ENCODE measurements around the gene OR4X1. TPM values are rescaled to one million over a fixed set of nuclear protein-coding genes. Genes with fewer than 3 reads are reported as not detected.

OR4X1 gene
- total RNA-seq = not detected in 2 replicates

GRCh38 chr11:48263423-48263911 lies at the start of gene OR4X1:
Gene OR4X1 (plus strand): TSS chr11:48263861. CDS start chr11:48263861, 0 bp downstream.

GRCh38 chr11:48216510-48216909 lies 47.2 kb upstream of the OR4X1 start, which contains the start of gene OR4B1:
Gene OR4B1 (plus strand): TSS chr11:48216810. CDS start chr11:48216810, 0 bp downstream.

GRCh38 chr11:48244804-48245203 lies 18.9 kb upstream of the OR4X1 start, which contains the start of gene OR4X2:
Gene OR4X2 (plus strand): TSS chr11:48245104. CDS start chr11:48245104, 0 bp downstream.

GRCh38 chr11:48305923-48306322 lies 42.3 kb downstream of the OR4X1 start, which contains the start of gene OR4S1:
Gene OR4S1 (plus strand): TSS chr11:48306223. CDS start chr11:48306223, 0 bp downstream.

Other genes starting within 250 kb of the OR4X1 start
- gene OR4B1, start 47.1 kb upstream of the OR4X1 start, total RNA-seq = not detected in 2 replicates
- not detected in 2 replicates for gene OR4X2, start 18.8 kb upstream of the OR4X1 start, total RNA-seq
- gene OR4S1, start 42.4 kb downstream of the OR4X1 start, total RNA-seq = not detected in 2 replicates
- gene OR4C3, start 61.1 kb downstream of the OR4X1 start, total RNA-seq = not detected in 2 replicates
- not detected in 2 replicates for gene OR4C5, start 102.6 kb downstream of the OR4X1 start, total RNA-seq
- gene OR4A47, start 224.9 kb downstream of the OR4X1 start, total RNA-seq = not detected in 2 replicates

Data from nasal cavity respiratory epithelium epithelial cell of viscerocranial mucosa (primary cell).